Right lung (tissue), 10 donors: Measurements from ENCODE around the gene WRNIP1. TPM values are rescaled to one million over a fixed set of nuclear protein-coding genes. Genes with fewer than 3 reads are reported as not detected.

Experiments used
- DNase-seq, 2 donors: peaks; one replicate each; pipeline ENCODE4 v3.0.0-alpha.2; 2013
- long read RNA-seq, 8 donors: transcript quantifications; one replicate each; lab custom pipeline, GENCODE V29; 2026
- polyA plus RNA-seq, 5 donors: library from polyadenylated mRNA; unstranded; fragments of 120-200 nt; gene quantifications; one replicate each; pipeline versions ENCODE4 v1.2.1 to v1.2.3, GENCODE V29; 2013; ENCODE audit warnings: inconsistent platforms in 1 of 5, low replicate concordance in 1 of 5; ENCODE audit not compliant: insufficient read length in 5 of 5, insufficient read depth in 1 of 5

Gene WRNIP1
- polyA plus RNA-seq, result 10 to 100 TPM; 47.7 to 53.5 (median 50.2) TPM
- long read RNA-seq, donor 1, transcript WRNIP1-204 (7 exons, 2,670 nt), result major isoform, 15 of 30 reads
- long read RNA-seq, donor 1, partial matches to known transcripts, result 9 of 30 reads
- long read RNA-seq, donor 1, other reads (novel, unspliced or antisense), result 0 of 30 reads
- long read RNA-seq, donor 2, transcript WRNIP1-204 (7 exons, 2,670 nt), result major isoform, 9 of 10 reads
- long read RNA-seq, donor 2, partial matches to known transcripts, result 0 of 10 reads
- long read RNA-seq, donor 2, other reads (novel, unspliced or antisense), result 0 of 10 reads
- long read RNA-seq, donor 3, transcript WRNIP1-204 (7 exons, 2,670 nt), result major isoform, 12 of 16 reads
- long read RNA-seq, donor 3, partial matches to known transcripts, result 0 of 16 reads
- long read RNA-seq, donor 3, other reads (novel, unspliced or antisense), result 0 of 16 reads
- long read RNA-seq, donor 4, partial matches to known transcripts, result 0 of 5 reads
- long read RNA-seq, donor 4, other reads (novel, unspliced or antisense), result 0 of 5 reads
- long read RNA-seq, donor 5, transcript WRNIP1-204 (7 exons, 2,670 nt), result major isoform, 8 of 49 reads
- long read RNA-seq, donor 5, partial matches to known transcripts, result 41 of 49 reads
- long read RNA-seq, donor 5, other reads (novel, unspliced or antisense), result 0 of 49 reads
- long read RNA-seq, donor 6, transcript WRNIP1-204 (7 exons, 2,670 nt), result major isoform, 15 of 22 reads
- long read RNA-seq, donor 6, partial matches to known transcripts, result 5 of 22 reads
- long read RNA-seq, donor 6, other reads (novel, unspliced or antisense), result 0 of 22 reads
- long read RNA-seq, donor 7, transcript WRNIP1-204 (7 exons, 2,670 nt), result major isoform, 14 of 14 reads
- long read RNA-seq, donor 7, partial matches to known transcripts, result 0 of 14 reads
- long read RNA-seq, donor 7, other reads (novel, unspliced or antisense), result 0 of 14 reads
- long read RNA-seq, donor 8, partial matches to known transcripts, result 0 of 3 reads
- long read RNA-seq, donor 8, other reads (novel, unspliced or antisense), result 0 of 3 reads

- DNase-seq, result peak; percentile 99 to 100
Observed at GRCh38 chr6:2765166-2765895, at the start of gene WRNIP1. TSS of gene WRNIP1 (plus strand) at chr6:2765393. CDS start at chr6:2765623, 230 bp downstream.

DNA sequence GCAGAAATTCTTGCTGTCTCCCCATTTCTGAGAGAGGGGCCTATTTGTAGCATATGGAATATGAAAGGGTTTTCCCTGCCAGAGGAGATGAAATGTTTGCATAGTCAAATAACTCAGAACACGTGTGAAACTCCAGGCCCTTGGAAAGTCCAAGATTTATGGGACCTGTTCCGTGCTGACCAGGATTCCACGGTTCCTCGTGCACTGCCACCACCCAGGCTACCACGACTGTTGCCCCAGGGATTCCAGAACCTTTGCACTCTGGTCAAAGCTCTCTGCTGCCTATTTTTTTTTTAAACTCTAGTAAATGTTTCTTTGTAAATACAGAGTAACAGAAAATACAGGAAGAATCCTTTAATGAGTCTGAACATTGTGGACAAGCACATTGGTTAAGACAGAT is 49.5 kb upstream of the WRNIP1 start:
- DNase-seq, result no peak

DNA sequence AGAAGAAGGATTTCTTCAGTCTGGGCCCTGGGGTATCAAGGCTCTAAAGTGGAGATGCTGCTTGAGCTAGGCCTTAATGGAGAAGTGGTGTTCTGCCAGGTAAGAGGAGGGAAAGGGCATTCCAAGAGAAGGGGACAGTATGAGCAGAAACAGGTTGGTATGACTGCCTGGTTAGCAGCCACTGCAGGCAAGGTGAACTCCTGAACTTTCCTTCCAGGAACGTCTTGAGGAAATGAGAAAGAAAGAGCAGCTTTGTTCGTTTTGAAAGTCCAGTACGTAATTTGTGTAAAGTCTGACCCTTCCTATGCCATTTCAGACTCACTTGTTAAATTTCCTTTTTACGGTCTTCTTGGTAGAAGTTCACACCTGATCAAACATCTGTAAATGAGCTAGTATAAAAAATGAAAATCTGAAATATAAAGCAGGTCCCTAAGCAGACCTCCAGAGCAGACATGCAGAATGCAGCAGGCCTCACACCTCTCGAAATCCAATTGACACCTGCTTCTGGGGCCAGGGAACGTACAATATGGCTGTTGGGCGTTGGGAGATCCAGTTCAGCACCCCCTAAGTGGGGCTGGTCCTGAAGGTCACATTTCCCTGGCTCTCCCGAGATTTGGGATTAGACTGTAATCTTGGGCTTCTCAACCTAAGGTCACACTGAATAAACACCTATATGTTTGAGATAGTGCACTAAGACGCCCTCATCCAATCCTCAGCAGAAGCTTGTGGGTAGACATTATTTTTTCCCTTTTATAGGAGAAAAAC is 48.1 kb upstream of the WRNIP1 start:
- no peak for DNase-seq

DNA sequence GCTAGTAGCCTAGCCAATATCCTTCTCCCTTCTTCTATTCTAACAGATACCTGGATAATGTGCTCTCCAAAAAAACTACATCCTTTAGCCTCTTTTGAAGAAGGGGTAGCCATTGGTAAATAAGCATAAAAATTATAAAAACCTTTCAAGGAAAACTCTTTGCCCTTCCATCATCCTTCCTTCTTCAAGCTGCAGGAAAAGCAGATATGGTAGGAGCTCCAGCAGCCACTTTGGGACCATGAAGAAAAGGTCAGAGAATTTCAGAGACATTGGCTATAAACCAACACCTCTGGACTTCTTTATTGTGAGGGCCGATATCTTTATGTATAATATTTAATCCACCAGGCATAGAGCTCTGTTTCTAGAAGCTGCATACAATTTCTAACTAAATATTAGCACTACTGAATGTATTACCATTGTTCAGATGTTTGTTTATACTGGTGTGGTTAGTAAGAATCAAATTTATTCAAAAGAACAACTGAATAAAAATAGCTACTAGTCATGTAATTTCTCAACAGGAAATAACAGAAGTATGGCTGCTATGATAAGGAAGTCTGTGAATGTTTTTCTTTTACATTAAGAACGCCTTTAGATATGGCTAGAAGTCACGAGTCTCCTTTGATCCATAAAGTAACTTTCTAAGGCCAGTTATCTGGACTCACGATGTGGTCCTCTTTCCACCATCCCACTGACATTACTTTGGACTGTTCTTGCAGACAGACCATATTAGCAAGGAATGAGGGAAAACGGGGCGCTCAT is 46.7 kb upstream of the WRNIP1 start:
- DNase-seq, result no peak

DNA sequence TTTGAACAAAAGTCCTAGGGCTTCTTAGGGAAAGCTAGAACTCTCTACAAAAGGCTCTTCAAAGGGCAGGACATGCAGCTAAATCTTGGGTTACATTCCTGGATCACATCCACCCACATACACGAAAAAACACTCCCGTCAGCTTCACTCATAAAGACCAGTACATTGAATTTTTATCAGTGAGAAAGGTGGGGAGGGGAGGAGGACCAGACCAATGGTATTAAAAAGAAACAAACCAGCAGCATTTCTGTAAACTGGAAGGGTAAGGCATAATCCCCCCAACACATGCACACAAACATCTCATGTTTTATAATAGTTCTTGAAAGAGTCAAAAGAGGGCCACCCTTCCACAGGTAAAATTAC is 46.1 kb upstream of the WRNIP1 start:
- no peak for DNase-seq

GRCh38 chr6:2721219-2721618 is 44.0 kb upstream of the WRNIP1 start:
- DNase-seq, result no peak

GRCh38 chr6:2725364-2725988 is 39.7 kb upstream of the WRNIP1 start:
- no peak for DNase-seq

- no peak for DNase-seq
Observed at GRCh38 chr6:2725999-2726567, 39.1 kb upstream of the WRNIP1 start.

- DNase-seq, result no peak
Observed at GRCh38 chr6:2729921-2730320, 35.3 kb upstream of the WRNIP1 start.

GRCh38 chr6:2730353-2731107 is 34.7 kb upstream of the WRNIP1 start:
- DNase-seq, result no peak

DNA sequence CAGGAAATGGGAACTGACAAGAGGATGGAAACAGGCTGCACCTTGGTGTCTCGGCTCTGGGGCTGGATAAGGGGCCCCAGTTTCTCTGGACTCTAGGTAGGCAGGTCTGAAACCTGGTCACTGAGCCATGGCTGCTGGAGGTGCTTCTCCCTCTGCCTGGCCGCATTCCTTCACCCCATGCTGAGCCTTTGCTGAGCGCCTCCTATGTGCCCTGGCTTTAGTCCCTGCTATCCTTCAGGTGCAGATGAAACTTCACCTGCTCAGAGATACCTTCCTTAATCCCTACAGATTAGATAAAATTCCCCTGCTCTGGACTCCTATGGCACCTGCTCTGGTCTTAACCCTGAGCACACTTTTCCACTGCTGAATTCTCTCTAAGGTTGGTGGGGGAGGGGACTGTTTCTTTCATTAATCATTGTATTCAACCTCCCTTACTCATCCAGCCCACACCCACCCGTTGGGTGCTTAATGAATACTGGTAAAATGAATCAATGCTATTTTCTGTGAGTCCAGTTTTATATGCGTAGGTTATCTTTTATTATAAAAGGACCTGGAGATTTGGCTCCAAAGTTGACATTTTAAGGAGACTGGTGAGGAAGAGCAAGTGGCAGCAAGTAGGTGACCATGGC is 33.8 kb upstream of the WRNIP1 start:
- DNase-seq, result no peak

DNA sequence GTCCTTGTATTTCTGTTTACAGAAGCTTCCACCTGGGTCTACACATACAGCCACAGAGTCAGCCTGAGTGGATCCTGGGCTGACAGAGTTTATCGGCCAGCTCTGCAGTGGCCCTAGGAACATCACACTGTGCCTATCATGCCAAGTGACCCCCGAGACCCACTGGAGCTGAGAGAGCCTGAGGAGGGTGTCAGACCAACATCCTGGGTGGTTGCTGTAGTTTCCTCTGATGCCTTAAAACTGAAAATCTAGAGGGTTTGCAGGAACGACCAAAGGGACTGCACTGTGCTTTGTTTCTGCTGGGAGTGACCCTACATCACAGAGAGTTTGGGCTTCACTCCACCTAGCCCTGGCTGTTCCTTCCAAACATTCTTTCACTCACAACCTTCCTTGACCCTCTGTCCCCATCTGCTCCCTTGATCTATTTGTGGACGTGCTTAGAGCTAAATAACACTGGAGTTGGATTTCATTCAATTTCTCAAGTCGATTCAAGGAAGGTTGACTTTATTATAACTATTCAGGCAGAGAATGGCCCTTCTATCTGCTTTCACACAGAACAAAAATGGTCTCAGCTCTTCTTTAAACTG is 32.6 kb upstream of the WRNIP1 start:
- no peak for DNase-seq

GRCh38 chr6:2733324-2733723 is 31.9 kb upstream of the WRNIP1 start:
- no peak for DNase-seq

DNA sequence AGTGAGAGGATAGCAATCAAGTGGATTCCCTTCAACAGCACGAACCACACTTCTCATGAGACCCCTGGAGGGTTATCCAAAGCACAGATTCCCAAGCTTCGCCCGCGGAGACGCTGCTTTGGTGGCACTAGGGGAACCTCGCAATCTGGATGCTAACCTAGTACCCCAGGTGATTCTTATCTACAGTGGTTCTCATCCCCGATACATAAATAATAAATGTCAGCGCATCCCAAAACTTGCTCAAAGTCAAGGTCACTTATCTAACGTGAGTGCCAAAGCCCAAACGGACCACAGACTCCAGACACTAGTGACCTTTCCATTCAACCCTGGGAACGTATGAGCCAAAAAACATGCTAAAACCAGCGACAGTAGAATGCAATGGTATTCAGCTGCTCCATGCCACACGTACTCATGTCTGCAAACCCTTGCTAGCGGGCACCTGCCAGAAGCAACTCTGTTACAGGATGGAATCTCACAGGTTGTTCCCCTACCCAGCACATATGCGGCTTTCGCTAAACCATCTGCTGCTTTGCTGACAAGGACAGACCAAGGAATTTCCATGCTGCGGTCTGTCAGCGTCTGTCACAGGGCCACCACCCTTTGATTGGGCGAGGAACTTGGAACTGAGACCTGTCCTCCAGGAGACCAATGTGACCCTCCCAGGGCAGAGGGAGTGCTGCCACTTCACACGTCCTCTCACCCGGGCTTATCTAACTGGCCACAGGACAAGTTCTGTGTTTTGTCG is 31.3 kb upstream of the WRNIP1 start:
- no peak for DNase-seq

DNA sequence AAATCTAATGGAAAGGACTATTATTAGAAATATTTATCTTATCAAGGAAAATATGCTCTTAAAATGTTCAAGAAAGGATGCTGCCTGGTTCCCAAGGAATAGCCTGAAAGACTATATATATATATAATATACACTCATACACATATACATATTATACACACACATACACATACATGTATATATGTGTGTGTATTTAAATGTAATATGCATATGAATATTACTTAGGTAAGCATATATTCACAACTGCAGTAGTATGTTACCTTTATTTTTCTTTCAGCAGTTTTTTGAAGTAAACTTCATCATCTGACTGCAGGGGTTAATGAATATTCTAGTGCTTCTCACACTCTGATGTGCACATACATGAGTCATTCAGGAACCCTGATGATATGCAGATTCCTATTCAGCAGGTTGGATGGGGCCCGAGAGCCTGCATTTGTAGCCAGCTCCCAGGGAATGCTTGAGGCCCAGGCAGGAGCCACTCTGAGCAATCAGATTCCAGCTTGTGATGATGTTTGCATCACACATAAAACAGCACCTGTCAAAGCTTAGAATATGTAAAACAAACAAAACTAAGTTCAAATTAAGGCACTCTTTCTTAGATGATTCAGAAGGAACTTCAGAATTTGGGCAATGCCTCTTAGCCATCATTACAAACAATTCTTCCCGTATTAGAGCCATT is 30.6 kb upstream of the WRNIP1 start:
- no peak for DNase-seq

- DNase-seq, result no peak
Observed at GRCh38 chr6:2737885-2738284, 27.3 kb upstream of the WRNIP1 start.
